NCI-H1694 treated with DMSO at 0.1 percent for 48 hours (cell line): ENCODE results near the gene LRRC4B.
A peak's percentile ranks its signal among the peaks of the same experiment; 100 is the strongest.

ENCODE experiments used
- DNase-seq: peaks from one replicate; lab custom pipeline; 2025; lab: John Stamatoyannopoulos, UW

Gene LRRC4B

DNA sequence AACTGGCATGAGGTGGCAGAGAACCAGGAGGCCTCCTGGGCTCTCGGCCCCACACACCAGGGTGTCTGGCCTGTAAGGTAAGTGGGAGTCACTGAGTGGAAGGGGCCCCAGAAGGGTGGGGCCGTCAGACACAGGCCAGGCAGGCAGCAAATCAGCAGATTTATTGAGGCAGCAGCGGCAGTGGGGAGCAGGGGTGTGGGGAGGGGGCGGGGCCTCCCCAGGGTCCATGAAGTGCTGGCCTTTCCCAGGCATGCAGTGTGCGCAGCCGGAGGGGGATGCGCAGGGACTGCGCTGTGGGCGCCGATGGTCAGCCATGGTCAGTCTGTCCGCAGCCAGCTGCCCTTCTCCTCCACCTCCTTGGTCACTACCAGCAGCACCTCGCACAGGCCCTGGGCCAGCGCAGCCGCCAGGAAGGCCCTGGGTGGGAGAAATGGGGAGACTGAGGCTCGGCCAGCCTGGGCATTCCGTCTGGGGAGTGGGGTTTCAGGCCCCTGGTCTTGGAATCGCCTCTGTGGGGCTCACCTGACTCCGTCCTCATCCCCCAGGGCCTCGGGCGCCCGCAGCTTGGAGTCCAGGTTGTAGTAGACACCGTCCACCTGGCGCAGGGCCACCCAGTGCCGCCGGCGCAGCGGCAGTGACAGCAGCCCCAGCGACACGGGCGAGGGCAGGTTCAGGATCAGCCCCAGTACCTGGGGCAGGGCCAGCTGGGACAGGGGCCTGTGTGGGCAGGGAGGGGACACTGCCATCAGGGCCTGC lies 62.2 kb downstream of the LRRC4B start:
- DNase-seq: no peak

DNA sequence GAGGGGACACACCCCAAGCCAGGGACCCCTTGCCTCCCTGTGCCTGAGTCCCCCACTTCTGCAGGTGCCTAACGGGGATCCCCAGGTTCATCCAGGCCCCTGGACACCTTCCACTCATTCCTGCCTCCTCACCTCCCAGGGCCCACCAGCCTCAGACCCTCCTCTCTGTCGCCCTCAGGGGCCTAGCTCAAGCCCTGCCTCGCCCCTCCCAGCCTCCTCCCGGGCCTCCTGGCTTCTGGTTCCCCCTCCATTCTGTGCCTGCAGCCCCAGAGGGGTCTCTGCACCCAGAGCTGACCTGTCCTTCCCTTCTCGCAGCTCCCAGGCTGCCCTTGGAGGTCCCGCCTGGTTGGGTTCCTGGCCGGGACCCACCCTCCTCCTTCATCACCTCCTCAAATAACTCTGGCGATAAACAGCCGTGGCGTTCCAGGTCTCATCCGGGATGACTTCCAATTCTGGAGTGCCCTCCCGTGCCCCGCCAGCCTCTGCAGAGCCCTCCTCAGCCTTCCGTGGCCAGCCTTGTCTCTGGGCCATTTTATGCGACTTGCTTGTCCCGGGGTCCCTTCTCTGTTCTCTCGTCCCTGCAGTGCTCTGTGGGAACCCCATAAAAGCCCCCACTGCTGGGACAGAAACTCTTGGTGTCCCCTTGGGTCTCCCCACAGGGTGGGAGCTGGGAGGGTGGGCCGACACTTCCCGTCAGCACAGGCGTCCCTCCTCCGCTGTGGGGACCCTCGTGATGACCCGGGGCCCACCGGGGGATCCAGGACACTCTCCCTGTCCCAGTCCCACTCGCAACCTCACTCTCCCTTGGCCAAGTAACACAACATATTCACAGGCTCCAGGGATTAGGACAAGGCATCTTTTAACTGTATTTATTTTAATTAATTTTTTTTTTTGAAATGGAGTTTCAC lies 66.4 kb downstream of the LRRC4B start:
- DNase-seq: no peak

DNA sequence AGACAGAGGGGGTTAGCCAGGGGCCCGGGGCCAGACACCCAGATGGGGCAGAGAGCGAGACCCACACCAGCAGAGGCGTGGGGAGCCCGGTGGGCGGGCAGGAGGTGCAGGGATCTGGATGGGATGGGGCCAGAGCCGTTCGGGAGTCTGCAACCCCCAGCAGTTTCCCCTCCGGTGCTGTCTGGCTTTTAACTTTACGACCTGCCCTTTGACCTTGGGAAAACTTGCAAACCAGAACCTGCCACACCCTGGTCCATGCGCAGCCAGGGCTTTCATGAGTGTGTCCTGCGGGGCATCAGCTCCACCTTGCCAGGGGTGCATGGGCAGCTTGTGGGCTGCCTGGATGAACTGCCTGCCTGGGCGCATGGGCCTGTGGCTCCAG lies 67.1 kb downstream of the LRRC4B start:
- no peak for DNase-seq

DNA sequence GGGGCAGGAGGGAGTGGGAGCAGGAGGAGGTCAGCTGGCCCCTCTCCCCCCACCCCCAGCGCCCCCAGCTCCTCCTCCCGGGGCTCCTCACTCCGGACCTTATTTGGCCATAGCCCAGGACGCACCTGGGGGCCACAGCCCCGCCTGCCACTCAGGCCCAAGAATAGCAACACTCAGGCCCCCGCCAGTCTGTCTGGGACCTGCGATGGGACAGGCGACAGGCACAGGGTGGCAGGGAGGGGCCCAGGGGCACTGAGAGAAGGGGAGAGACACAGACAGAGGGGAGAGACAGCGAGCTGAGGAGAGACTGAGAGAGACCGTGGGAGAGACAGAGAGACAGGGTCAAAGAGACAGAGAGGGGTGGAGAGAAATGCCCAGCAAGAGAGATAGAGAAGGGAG lies 67.5 kb downstream of the LRRC4B start:
- no peak for DNase-seq

DNA sequence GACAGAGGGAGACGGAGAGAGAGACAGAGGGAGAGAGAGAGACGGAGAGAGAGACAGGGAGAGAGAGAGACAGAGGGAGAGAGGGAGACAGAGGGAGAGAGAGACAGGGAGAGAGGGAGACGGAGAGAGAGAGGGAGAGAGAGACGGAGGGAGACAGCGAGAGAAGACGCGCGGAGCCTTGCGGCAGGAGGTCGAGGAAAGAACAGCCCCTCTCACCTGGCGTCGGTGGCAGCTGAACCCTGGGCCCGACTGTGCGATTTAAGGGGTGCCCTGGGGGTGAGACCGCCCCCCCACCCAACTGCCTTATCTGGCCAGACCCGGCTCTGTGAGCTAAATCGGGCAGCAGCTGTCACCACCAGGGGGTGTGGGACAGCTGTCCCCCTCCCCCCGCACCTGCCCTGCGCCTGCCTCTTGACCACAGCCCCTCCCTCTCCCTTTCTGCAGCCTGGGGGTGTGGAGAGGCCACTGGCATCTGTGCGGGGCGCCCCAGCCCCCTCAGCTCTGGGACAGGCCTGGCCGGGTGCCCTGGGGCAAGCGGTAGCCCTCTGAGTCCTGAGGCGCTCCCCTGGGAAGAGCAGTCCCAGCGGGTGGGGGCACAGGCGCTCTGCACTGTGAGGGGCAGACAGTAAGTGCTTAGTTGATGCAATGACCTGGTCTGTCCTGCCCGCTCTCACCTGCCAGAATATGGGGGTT lies 68.0 kb downstream of the LRRC4B start:
- DNase-seq: no peak

DNA sequence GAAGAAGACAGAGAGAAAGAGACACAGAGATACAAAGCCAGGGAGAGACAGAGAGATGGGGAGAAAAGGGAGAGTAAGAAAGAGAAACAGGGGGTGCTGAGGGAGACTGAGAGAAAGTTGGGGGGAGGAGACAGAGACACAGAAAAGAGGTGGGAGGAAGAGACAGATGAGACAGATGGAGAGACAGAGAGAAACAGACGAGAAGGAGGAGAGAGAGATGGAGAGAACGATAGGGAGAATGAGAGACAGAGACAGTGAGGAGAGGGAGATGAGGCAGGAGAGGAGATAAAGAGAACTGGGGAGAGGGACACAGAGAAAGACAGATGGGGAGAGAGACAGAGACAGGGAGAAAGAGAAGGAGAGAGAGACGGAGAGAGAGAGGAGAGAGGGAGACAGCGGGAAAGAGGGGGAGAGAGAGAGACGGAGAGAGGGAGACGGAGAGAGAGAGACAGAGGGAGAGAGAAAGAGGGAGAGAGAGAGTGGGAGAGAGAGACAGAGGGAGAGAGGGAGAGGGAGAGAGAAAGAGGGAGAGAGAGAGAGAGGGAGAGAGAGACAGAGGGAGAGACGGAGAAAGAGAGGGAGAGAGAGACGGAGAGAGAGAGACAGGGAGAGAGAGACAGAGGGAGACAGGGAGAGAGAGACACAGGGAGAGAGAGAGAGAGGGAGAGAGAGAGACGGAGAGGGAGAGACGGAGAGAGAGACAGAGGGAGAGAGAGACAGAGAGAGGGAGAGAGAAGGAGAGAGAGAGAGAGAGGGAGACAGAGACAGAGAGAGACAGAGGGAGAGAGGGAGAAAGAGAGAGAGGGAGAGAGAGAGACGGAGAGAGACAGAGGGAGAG lies 69.8 kb downstream of the LRRC4B start:
- DNase-seq: no peak

DNA sequence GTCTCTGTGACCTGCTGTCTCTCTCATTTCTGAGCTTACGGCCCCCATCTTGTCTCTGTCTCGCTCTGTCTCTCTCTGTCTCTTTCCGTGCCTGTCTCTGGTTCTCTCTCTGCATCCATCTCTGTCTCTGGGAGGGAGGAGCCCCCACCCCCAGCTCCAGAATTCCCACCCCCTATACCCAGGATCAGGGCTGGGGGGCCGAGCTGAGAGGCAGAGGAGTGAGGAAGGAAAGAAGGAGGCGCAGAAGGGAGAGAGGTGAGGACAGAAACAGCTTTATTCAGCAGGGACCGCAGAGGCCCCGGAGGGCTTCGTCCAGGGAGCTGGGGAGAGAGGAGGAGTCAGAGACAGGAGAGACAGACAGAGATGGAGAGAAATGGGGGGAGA lies 71.2 kb downstream of the LRRC4B start:
- DNase-seq: no peak

DNA sequence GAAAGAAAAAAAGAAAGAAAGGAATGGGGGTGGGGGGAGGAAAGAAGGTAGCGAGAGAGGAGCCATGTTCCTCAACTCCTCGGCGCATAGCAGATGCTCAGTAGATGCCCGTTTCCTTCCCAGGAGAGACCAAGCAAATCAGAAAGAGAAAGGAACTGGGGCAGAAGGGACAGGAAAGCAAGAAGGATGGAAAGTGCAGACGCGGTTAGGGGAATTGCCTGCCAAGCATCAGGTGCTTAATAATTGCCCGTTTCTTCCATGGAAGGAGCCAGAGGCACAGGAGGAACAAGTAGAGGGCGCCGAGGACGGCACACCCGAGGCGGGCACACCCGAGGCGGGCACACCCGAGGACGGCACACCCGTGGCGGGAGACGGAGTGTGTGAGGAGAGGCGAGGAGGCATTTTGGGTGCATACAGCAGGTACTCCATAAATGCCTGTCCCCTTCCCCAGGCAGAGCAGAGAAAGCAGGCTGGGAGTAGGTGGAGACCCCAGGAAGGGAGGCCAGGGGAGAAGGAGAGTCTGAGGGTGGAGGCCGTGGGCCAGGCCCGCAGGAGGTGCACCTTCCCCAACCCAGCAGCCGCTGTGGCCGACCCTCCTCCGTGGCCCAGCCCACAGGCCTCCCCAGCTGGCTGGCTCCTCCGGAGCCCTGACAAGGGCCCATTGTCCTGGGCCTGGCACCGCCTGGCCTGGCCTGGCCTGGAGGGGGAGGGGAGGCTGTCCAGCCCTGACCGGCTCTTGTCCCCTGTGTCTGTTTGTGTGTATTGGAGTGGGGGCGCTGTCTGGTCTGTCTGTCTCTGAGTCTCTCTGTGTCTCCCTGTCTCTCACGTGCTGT lies 71.8 kb downstream of the LRRC4B start:
- DNase-seq: no peak

DNA sequence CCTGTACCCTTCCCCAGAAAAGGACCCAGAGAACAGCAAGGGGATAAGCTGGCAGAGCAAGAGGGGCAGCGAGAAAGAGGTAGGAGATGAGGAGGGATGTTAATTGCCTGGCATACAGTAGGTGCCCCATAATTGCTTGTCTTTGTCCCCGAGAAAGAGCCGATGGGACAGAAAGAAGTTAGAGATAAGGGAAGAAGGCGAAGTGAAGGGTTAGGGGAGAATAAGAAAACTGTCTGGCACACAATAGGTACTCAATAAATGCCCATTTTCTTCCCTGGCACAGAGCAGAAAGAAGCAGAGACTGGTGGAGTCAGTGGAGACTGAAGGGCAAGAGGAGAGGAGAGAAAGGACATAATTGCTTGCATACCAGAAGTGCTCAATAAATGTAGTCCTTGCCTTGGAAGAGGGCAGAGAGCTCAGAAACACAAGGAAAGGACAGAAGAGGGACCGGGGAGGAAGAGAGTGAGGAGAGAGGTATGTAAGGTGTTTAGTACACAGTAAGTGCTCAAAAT lies 73.2 kb downstream of the LRRC4B start:
- no peak for DNase-seq

DNA sequence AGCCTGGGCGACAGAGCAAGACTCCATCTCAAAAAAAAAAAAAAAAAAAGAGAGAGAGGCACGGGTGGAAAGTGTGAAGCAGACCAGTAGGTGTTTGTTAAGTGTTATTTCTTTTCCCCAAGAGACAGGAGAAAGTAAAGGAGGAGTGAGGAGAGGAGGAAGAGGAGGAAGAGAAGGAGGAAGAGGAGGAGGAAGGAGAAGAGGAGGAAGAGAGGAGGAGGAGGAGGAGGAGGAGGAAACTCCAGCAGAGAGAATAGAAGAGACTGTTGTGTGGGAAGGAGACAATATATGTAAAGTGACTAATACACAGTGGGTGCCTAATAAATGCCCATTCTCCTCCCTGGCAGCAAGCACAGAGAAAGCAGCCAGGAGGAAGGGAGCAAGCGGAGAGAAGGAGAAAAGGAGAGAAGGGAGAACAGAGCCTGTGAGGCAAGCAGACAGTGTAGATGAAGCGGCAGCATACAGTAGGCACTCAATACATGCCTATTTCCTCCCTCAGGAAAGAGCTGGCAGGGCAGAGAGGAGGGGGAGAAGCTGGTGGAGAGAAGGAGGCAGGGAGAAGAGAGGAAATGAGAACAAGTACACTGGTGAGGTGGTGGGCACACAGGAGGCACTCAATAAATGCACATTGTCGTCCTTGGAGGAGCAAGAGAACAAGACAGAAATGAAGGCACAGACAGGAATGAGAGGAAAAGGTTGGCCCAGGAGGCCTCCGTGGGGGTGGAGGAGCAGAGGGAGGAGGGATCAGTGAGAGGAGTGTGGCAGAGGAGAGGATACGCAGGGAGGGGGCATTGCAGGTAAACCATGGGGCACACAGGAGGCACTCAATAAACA lies 73.8 kb downstream of the LRRC4B start:
- no peak for DNase-seq

DNA sequence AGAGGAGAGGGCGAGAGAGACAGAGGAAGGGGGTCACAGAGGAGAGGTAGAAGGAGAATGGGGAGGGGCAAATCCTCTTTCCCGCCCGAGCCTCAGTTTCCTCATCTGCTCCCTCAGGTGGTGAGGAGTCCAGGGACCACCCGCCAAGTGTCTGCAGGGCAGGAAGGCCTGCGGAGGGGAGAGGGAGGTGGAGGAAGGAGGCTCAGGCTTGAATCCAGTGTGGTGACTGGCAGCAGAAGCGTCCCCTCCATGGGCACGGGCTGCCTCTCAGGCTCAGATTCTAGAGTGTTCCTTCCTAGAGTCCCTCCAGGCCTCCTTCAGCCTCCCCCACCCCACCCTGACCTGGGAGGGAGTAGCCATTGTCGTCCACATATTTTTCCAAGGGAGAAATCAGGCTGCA lies 75.1 kb downstream of the LRRC4B start:
- no peak for DNase-seq

DNA sequence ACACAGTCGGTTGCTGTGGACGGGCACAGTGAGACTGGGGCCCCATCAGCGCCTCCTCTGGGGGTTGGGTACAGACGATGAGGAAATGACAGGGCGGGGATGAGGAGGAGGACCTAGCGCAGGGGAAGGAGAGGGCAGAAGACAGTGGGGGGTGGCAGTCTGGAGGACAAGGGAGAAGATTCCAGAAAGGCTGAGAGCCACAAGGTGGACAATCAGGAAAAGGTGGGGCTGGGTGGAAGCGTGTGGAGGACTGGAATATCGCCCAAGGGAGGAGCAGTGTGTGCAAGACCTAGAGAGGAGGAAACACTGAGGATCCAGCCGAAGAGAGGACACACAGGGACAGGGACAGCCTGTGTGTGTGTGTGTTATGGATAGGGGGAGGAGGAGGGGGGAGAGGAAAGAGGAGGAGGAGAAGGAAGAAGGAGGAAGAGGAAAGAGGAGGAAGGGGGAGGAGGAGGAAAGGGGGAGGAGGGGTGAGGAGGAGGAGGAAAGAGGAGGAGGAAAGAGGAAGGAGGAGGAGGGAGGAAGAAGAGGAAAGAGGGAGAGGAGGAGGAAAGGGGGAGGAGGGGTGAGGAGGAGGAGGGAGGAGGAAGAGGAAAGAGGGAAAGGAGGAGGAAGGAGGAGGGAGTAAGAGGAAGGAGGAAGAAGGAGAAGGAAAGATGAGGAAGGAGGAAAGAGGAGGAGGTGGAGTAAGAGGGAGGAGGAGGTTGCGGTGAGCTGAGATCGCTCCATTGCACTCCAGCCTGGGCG lies 75.8 kb downstream of the LRRC4B start:
- DNase-seq: no peak

DNA sequence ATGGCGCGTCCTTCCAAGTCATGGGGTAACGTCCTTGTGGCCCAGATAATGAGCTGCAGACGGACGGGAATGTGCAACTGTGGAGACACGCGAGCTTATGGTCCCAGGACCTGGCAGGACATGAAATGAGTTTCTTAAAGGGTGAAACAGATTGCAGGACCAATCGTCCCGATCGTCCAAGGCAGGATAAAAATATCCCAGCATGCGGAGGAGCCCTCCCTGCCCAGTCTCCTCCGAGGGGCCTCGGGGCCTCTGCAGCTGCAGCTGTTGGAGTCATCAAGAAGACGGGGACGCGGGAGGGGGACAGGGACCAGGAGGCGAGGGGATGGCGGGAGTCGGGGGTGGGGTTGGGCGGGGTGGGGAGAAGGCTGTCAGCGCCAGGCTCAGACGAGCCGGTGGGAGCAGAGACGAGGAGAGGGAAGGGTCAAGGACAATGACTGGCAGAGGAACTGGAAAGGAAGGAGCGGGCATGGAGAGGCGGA lies 77.2 kb downstream of the LRRC4B start:
- no peak for DNase-seq

DNA sequence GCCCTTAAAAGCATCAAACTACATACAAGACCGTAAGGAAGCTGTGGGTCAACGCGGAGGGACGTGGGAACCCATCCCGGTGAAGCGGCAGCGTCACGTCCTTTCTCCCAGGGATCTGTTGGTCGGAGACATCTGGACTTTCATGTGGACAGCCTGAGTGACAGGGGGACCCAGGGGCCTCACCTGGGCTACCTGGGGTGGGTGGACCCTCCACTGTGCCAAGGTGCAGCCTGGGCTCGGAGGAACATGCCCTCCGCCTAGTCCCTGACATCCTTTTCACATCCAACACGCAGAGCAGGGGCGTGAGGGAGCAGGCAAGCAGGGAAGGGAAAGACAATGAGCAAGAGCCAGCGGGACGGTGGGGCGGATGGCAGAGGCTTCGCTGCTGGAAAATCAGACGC lies 77.8 kb downstream of the LRRC4B start:
- no peak for DNase-seq

DNA sequence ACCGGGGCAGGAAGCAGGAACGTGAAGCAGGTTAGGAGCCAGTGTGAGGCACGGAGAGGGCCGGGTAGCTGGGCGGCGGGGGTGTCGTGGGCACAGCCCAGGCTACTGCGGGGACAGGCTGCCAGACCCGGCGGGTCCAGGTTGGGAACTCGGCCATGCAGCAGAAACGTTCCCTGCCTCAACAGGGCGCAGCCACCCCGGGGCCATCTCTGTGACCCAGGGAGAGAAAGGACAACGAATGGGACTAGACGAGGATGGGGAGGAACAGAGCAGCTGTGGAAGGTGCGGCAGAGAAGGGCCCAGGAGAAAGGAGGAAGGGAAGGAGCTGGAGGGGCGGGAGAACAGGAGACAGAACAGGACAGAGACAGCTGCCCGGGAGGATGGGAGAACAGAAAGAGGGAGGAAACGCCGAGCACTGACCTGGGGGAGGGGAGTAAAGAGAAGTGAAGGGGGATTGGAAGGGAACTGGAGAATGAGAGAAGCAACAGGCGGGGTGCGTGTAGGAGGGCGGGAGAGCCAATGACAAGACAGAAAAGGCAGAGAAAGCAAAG lies 78.7 kb downstream of the LRRC4B start:
- no peak for DNase-seq

DNA sequence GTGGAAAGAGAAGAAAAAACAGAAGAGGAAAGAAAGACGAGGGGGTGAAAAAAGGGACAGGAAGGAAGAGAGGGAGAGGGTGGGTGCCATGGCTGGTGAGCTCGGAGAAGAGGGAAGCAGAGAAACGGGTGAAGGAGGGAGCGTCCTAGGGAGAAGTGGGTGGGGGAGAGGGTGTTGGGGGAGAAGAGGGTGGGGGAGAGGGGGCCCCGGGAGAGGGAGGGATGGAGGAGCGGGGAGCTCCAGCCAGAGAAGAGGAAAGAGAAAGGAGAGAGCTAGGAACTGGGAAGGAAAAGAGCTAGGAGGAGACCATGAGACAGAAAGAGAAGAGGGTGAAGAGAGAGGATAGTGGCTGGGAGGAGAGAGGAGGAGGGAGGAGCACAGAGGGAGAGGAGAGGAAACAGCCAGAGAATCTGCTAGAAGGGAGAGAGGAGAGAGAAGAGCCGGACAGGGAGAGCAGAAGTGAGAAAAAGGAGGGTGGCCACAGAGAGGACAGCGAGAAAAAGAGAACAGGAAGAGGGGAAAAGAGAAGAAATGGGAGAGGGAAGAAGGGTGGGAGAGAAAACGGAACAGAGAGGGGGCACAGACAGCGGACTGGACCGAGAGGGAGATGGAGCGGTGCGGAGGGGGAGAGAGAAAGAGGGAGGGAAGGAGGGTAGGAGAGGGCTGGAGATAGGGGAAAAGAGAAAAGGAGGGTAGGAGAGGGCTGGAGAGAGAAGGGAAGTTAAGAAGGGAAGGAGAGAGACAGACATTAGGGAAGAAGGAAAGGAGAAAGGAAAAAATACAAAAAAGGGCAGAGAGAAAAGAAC lies 79.6 kb downstream of the LRRC4B start:
- no peak for DNase-seq

DNA sequence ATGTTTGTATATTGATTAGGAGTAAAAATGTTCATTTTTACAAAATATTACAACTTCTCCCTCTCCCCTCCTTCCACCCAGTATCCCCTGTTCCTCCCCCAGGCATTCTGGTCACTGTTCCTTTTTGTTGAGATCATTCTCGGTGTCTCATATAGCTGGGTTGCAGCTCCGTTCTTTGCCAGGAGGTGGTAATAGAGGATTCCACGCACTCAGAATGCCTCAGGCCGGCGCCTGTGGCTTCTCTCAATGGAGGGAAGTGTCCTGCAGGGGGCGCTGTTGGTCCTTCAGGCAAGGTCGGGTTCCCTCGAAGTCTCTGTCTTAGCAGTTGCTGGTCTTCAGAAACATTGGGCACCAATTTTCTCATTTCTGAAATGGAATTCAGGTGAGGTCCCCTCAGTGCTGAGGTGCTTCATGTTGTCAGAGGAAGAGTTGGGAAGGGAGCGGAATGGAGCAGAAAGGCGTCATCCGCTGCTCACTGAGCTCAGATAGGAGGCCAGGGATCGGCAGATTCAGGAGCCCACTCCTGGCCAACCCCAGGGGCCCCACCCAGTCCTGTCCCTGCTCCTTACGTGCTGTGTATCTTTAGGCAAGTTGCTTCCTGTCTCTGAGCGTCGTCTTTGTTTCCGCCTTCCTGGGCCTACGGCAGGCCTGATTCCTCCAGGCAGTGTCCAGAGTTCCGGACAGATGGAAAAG lies 81.3 kb downstream of the LRRC4B start:
- peak; percentile 6 for DNase-seq
